ENCODE measurements around the gene COL23A1.
A peak's percentile ranks its signal among the peaks of the same experiment; 100 is the strongest.

COL23A1 gene

DNA sequence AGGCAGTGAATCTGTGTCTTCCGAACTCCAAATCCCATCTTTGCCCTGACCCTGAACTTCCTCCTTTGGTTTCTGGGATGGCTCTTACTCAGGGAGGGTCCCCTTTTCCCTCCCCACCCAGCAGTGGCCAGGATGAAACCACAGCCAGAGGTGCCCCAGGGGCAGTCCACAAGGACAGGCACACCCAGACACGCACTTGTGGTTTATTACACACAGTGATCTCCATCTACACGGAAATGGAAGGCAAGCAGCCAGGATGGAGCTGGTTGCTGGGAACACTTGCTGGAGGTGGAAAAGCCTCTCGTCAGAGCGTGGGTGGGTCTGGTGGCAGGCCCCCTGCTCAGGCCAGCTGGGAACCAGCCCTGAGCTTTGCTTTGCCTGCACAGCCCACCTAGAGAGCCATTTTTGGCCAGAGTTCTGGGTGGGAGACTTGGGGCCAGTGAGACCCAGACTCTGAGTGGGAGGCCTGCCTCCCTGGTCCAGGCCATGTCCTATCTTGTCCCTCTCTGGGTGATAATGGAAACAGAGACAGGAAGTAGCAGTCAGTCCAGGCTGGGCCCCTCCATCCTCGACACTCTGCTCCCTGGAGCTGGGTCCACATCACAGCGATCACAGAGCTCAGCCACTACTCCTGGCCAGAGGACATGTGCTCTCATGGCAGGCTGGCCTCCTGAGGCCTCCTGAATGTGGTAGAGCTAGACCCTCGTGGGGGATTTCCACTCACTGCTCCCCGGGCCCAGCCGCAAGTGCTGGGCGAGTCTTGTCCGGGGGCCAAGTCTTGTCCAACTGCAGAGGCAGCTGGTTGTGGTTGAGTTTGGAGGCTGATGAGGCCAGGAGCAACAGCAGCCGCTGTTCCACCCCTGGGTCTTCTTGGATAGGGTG, 352.5 kb downstream of the COL23A1 start:
- DNase-seq (ENCODE audit: low spot score), result no peak
- in situ Hi-C loops (cut with MboI; ENCODE audit: low sequenced_read_pairs, unreplicated experiment), result no loop called here
- TF ChIP-seq, protein P1, sequence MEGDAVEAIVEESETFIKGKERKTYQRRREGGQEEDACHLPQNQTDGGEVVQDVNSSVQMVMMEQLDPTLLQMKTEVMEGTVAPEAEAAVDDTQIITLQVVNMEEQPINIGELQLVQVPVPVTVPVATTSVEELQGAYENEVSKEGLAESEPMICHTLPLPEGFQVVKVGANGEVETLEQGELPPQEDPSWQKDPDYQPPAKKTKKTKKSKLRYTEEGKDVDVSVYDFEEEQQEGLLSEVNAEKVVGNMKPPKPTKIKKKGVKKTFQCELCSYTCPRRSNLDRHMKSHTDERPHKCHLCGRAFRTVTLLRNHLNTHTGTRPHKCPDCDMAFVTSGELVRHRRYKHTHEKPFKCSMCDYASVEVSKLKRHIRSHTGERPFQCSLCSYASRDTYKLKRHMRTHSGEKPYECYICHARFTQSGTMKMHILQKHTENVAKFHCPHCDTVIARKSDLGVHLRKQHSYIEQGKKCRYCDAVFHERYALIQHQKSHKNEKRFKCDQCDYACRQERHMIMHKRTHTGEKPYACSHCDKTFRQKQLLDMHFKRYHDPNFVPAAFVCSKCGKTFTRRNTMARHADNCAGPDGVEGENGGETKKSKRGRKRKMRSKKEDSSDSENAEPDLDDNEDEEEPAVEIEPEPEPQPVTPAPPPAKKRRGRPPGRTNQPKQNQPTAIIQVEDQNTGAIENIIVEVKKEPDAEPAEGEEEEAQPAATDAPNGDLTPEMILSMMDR (IDR thresholded peaks at IDR 0.05; ENCODE audit: borderline replicate concordance, control extremely low read depth, extremely low read depth, insufficient read depth, missing control alignments), result no peak

DNA sequence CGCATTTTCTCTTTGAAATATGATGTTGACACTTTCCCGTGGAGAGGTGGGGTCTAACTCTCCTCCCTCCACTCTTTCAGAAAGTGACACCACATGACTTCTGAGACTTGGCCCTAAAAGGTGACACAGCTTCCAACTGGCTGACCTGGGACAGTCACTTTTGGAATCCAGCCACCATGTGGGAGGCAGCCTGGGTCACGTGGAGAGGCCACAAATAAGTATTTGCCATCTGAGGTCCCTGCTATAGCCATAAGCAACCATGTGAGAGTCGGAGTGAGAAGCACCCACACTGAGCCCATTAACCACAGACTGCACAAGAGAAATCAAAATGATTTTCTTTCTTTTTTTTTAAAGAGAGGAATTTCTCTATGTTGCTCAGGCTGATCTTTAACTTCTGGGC, 353.5 kb downstream of the COL23A1 start:
- TF ChIP-seq, protein P1 (IDR thresholded peaks at IDR 0.05; ENCODE audit: borderline replicate concordance, control extremely low read depth, extremely low read depth, insufficient read depth, missing control alignments), result no peak
- DNase-seq (ENCODE audit: low spot score), result no peak
- in situ Hi-C loops (cut with MboI; ENCODE audit: low sequenced_read_pairs, unreplicated experiment), result no loop called here

DNA sequence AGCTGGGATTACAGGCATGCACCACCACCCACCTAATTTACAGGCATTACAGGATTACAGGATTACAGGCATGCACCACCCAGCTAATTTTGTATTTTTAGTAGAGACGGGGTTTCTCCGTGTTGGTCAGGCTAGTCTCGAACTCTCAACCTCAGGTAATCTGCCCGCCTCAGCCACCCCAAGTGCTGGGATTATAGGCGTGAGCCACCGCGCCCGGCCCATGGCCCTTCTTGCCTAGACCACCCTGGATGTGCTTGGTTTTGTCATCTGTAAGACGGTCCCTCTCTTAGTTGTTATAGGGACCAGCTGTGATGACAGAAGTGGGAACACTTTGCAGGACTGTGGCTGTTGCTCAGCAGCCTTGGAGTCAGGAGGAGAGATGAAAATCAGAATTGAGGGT, 354.1 kb downstream of the COL23A1 start:
- no peak for DNase-seq (ENCODE audit: low spot score)
- TF ChIP-seq, protein P1 (IDR thresholded peaks at IDR 0.05; ENCODE audit: borderline replicate concordance, control extremely low read depth, extremely low read depth, insufficient read depth, missing control alignments), result no peak
- in situ Hi-C loops (cut with MboI; ENCODE audit: low sequenced_read_pairs, unreplicated experiment), result no loop called here

DNA sequence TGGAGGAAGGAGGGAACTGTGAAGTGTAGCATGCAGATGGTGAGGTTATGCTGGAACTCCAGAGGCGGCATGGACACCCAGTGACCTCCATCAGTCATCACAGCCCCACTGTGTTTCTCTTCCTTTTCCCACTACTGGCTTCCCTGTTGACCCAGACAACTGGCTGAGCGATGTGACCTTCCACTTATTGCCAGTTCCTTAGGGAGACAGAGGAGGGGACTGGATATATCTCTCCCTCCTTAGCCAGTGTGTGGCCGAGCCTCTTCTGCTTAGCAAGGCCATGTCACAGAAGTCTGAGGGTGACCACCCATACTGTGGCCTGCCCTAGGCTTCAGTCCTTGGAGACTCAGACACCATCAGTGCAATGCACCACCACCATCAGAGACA, 354.6 kb downstream of the COL23A1 start:
- TF ChIP-seq, protein P1 (IDR thresholded peaks at IDR 0.05; ENCODE audit: borderline replicate concordance, control extremely low read depth, extremely low read depth, insufficient read depth, missing control alignments), result no peak
- DNase-seq (ENCODE audit: low spot score), result no peak
- in situ Hi-C loops (cut with MboI; ENCODE audit: low sequenced_read_pairs, unreplicated experiment), result no loop called here

DNA sequence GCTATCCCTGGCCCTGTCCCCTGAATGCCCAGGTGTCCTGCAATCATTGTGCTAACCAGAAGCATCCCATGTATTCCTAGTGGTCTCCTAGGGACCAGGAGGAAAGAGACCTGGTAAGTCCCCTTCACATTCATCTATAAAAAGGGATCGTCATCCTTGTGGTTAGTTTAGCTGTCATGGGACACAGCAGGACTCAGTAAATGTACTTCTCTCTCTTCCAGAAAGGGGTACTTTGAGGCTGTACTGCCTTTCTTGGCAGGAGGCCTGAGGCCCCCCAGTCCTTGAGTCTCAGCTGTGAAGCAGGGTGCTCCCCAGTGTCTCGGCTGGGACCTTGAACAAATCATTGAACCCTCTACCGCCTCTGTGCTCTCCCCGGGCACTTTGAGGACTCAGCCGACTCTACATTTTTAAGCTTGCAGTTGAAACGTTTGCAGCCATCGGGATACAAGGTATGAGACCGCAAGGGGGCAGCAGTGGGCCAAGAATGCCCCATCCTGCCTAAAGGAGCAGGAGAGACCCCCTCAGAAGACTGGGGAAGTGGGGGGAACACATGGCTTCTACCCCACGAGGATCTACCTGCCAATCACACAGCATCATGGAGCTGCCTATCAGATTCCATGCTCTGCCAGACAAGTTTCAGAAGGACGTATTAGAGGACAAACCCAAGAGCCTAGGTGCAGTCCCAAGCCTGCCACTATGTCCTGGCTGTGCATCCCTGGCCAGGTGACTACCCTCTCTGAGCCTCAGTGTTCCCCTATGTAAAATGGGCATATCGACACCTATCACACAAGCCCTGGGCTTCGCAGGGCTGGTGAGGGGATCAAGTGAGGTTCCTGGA, 355.2 kb downstream of the COL23A1 start:
- in situ Hi-C loops (cut with MboI; ENCODE audit: low sequenced_read_pairs, unreplicated experiment), result no loop called here
- TF ChIP-seq, protein P1 (IDR thresholded peaks at IDR 0.05; ENCODE audit: borderline replicate concordance, control extremely low read depth, extremely low read depth, insufficient read depth, missing control alignments), result peak; percentile 72
- peak; percentile 84 for DNase-seq (ENCODE audit: low spot score)

DNA sequence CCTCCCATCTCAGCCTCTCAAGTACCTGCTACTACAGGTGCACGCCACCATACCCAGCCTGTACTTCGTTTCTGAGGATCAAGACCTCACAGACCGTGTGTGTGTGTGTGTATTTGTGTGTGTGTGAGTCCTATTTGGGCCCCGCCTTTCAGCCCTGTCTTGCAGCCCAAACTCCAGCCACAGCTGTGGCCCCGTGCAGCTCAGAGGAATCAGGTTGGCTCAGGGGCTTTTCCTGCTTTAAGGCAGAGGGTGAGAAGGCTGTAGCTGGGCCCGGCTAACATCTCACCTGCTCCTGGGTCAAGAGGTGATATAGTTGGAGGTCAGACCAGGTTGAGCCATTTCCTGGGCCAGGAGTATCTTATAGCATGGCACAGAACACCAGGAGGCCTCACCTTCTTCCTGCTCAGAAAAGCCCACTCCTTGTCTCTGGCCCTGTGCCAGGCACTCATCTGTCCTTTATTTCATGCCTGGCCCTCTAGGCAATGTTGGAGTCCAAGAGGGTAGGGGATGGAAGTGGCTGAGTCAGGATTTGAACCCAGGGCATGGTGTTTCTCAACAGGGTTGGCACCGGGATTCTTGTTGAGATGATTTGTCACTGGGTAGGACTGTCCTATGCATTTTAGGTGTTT, 356.0 kb downstream of the COL23A1 start:
- TF ChIP-seq, protein P1 (IDR thresholded peaks at IDR 0.05; ENCODE audit: borderline replicate concordance, control extremely low read depth, extremely low read depth, insufficient read depth, missing control alignments), result no peak
- no peak for DNase-seq (ENCODE audit: low spot score)
- in situ Hi-C loops (cut with MboI; ENCODE audit: low sequenced_read_pairs, unreplicated experiment), result no loop called here
